Fibroblast of mammary gland (primary cell): ENCODE data around the gene PLXND1.

Experiments
- DNase-seq: peaks from one replicate; pipeline ENCODE4 v3.0.0-alpha.2; 2010; ENCODE audit warnings: low read depth
- H3K4me3 ChIP-seq: 2 replicates; pipeline ENCODE4 v1.5.1; 2011; ENCODE audit warnings: low read depth, mild to moderate bottlenecking, low read length, moderate library complexity; ENCODE audit not compliant: control insufficient read depth
- CTCF ChIP-seq: conservative IDR thresholded peaks from 2 replicates; pipeline ENCODE4 v1.5.1; 2011; ENCODE audit warnings: low read depth, low read length, inconsistent platforms; ENCODE audit not compliant: control insufficient read depth, insufficient read depth

Gene PLXND1

GRCh38 chr3:129633751-129634481, 27.4 kb upstream of the PLXND1 start:
- TF ChIP-seq CTCF, result no peak
- no peak overlapping the region for H3K4me3 ChIP-seq
- DNase-seq, result no peak

GRCh38 chr3:129632977-129633376, 26.5 kb upstream of the PLXND1 start:
- H3K4me3 ChIP-seq, result no peak overlapping the region
- no peak for DNase-seq
- no peak for TF ChIP-seq CTCF

GRCh38 chr3:129632556-129632955, 26.1 kb upstream of the PLXND1 start:
- H3K4me3 ChIP-seq, result no peak overlapping the region
- DNase-seq, result no peak
- TF ChIP-seq CTCF, result no peak

- TF ChIP-seq CTCF, result no peak
- DNase-seq, result no peak
- H3K4me3 ChIP-seq, result no peak overlapping the region
These were observed 25.6 kb upstream of the PLXND1 start for GRCh38 chr3:129632056-129632455.

GRCh38 chr3:129629011-129629410, 22.5 kb upstream of the PLXND1 start:
- no peak for DNase-seq
- no peak for TF ChIP-seq CTCF
- H3K4me3 ChIP-seq, result no peak overlapping the region

GRCh38 chr3:129628169-129628522, 21.7 kb upstream of the PLXND1 start:
- DNase-seq, result peak; percentile 74
- no peak for TF ChIP-seq CTCF
- peak overlapping the region; percentile 9 for H3K4me3 ChIP-seq
